ENCODE results near the gene SLC23A2.
"Not testable (repeated sequence)": the region's sequence is repeated elsewhere in the genome, so short reads cannot be mapped to it uniquely, and the experiment has no call there.

The SLC23A2 gene

GRCh38 chr20:4929686-4930397 is 71.5 kb downstream of the SLC23A2 start:
- DNase-seq, result no peak

GRCh38 chr20:4926531-4927156 is 74.7 kb downstream of the SLC23A2 start:
- DNase-seq, result no peak

GRCh38 chr20:4925842-4926530 is 75.3 kb downstream of the SLC23A2 start:
- DNase-seq, result no peak

GRCh38 chr20:4924446-4924845 is 76.9 kb downstream of the SLC23A2 start:
- no peak for DNase-seq

DNA sequence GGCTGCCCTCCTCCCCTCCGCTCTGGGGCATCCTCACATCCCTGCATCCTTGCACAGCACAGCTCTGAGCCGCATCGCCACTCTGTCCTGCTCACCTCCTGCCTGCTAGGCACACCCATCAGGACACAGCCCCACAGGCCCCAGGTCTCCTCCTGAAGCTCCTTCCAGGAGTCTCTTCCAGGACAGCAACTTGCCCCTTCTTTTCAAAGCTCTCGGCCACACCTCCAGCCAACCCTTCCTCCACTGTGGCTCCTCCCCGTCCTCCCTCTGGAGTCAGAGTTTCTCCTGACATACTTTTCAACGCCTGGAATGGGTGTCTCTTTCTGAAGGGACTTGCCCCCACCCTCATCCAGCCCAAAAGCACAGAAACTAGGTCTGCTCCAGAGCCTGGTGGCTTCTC is 77.3 kb downstream of the SLC23A2 start:
- no peak for DNase-seq

DNA sequence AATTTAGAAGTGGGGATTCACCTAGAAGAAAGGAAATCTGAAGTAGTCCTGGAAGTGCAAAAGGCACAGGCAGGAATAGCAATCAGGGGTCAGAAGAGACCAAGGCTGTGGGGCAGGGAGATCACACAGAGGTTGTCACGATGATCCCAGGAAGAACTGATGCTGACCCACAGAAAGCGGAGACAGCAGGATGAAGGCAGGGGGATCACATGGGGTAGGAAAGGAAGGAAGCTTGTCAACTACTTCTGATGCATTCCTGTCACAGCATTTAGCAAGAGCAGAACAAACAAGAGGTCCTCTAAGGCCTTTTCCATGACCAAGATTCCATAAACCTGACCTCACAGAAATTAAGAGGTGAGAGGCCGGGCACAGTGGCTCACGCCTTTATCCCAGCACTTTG is 79.1 kb downstream of the SLC23A2 start:
- DNase-seq, result no peak

- DNase-seq, result not testable (repeated sequence)
These were observed 80.0 kb downstream of the SLC23A2 start for GRCh38 chr20:4921271-4921670.

DNA sequence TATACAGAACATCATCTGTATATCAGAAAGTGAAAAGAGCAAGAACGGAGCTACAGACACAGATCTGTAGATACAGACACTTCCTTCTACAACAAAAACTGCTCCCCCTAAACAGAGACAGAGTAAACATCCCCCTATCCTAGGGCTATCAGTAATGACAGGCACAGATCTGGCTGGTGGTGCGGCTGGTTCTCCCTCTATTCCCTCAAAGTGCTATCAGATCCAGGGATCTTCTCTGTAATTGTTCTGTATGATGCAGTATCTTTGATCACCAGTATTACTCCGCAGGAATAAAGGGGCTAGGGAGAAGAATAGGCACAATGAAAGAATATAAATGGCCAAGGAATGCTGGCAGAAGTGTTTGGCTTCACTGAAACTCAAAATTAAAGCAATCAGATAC is 80.7 kb downstream of the SLC23A2 start:
- no peak for DNase-seq

DNA sequence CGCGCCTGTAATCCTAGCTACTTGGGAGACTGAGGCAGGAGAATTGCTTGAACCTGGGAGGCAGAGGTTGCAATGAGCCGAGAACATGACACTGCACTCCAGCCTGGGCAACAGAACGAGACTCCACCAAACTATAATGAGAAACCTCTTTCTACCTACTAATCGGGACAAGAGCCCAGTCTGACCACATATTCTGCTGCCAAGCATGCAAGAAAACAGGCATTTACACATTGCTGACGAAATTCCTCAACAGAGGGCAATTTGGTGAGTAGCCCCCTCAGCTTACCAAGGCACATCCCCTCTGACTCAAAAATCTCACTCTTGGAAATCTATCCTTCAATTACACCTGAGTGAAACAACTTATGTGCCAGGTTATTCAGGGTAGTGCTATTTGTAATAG is 81.2 kb downstream of the SLC23A2 start:
- no peak for DNase-seq

GRCh38 chr20:4919047-4919704 is 82.1 kb downstream of the SLC23A2 start:
- no peak for DNase-seq

GRCh38 chr20:4918473-4918872 is 82.8 kb downstream of the SLC23A2 start:
- DNase-seq, result no peak

GRCh38 chr20:4916971-4917881 is 84.1 kb downstream of the SLC23A2 start:
- no peak for DNase-seq

- DNase-seq, result no peak
These were observed 88.2 kb downstream of the SLC23A2 start for GRCh38 chr20:4913147-4913546.

- no peak for DNase-seq
These were observed 88.7 kb downstream of the SLC23A2 start for GRCh38 chr20:4912380-4913142.

DNA sequence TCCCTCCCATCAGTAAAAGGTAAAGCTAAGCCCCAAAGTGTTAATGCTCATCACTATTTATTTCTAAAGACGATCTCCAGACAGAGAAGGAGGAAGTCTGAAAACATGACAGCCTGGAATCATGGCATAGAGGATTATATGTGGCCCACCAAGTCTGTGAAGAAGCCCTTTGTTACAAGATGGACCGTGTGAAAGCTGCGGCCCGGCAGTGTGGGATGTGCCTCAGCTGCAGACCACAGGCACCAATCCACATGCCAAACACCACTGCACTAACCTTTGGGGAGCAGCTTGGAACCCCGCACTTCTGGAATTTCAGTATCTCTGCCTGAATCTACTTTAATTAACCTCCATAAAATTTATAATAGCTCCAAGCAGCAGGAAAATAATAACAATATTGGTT is 90.4 kb downstream of the SLC23A2 start:
- no peak for DNase-seq

- no peak for DNase-seq
These were observed 95.7 kb downstream of the SLC23A2 start for GRCh38 chr20:4905613-4906012.

DNA sequence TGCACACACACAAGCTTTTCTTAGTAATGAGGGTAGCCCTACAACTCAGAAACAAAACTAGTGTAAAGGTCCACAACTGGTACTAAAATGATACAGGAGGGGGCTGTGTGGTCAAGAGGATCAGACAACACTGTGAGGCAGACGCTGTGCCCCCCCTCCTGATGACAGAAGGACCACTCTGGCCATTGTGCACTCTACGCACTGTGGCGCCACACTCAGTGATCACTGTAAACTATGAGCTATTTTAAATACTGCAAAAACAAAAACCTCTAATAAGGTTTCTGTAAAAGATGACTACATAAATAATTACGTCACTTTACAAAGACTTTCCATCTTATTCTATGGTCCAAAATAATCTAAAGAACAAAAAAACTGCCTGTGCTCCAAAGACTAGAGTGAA is 96.1 kb downstream of the SLC23A2 start:
- DNase-seq, result no peak

GRCh38 chr20:4904127-4904860 is 97.0 kb downstream of the SLC23A2 start:
- no peak for DNase-seq

- DNase-seq, result no peak
These were observed 98.5 kb downstream of the SLC23A2 start for GRCh38 chr20:4902788-4903187.

- DNase-seq, result no peak
These were observed 100.1 kb downstream of the SLC23A2 start for GRCh38 chr20:4901031-4901818.
